GM18508 (cell line): ENCODE results near the gene RGR.

Experiments
- ATAC-seq: cut with Tn5 transposase; IDR thresholded peaks from one replicate; pipeline ENCODE4 v1.9.1; 2021; ENCODE audit warnings: moderate number of reproducible peaks; ENCODE audit not compliant: insufficient read depth, unreplicated experiment

The RGR gene

GRCh38 chr10:84216834-84217233 lies 28.0 kb upstream of the RGR start:
- ATAC-seq = no peak

- ATAC-seq = no peak
Measured at GRCh38 chr10:84217746-84218145, 27.1 kb upstream of the RGR start.

GRCh38 chr10:84221916-84222315 lies 22.9 kb upstream of the RGR start:
- ATAC-seq = no peak

GRCh38 chr10:84224411-84225028 lies 20.3 kb upstream of the RGR start:
- no peak for ATAC-seq

GRCh38 chr10:84225427-84226173 lies 19.3 kb upstream of the RGR start, which contains the start of gene LRIT2:
Gene LRIT2 (minus strand): TSS chr10:84225544. CDS start chr10:84225520, 24 bp downstream.
- ATAC-seq = no peak

- no peak for ATAC-seq
Measured at GRCh38 chr10:84226616-84227015, 18.2 kb upstream of the RGR start.

GRCh38 chr10:84227810-84228209 lies 17.0 kb upstream of the RGR start:
- no peak for ATAC-seq

- ATAC-seq = no peak
Measured at GRCh38 chr10:84230359-84230758, 14.5 kb upstream of the RGR start.

- ATAC-seq = no peak
Measured at GRCh38 chr10:84232376-84232775, 12.5 kb upstream of the RGR start.

GRCh38 chr10:84233940-84234339 lies 10.9 kb upstream of the RGR start:
- no peak for ATAC-seq

GRCh38 chr10:84234479-84234878 lies 10.4 kb upstream of the RGR start:
- no peak for ATAC-seq

GRCh38 chr10:84235096-84235495 lies 9.8 kb upstream of the RGR start:
- no peak for ATAC-seq

GRCh38 chr10:84236807-84237198 lies 8.1 kb upstream of the RGR start:
- ATAC-seq = no peak

- ATAC-seq = no peak
Measured at GRCh38 chr10:84237199-84238051, 7.4 kb upstream of the RGR start.

- ATAC-seq = no peak
Measured at GRCh38 chr10:84238909-84239308, 5.9 kb upstream of the RGR start.

GRCh38 chr10:84241185-84241790 lies 3.6 kb upstream of the RGR start, which contains the start of gene LRIT1:
Gene LRIT1 (minus strand): TSS chr10:84241546. CDS start chr10:84241439, 107 bp downstream.
- no peak for ATAC-seq

- no peak for ATAC-seq
Measured at GRCh38 chr10:84243759-84244158, 1.1 kb upstream of the RGR start.

- no peak for ATAC-seq
Measured at GRCh38 chr10:84247496-84247895, 2.6 kb downstream of the RGR start.

GRCh38 chr10:84248794-84249193 lies 3.9 kb downstream of the RGR start:
- ATAC-seq = no peak
